Tibial nerve (tissue), 4 donors: Measurements from ENCODE around the gene ICAM5.

Experiments used
- CTCF ChIP-seq, 5 experiments: fragments of 200-600 bp in 3 of 5; fragments of 450-650 bp in 2 of 5; sonication (generic) in 3 of 5; IDR thresholded peaks; one replicate each; pipeline ENCODE4 v1.5.1; 2016 to 2019; ENCODE audit warnings: antibody characterized with exemption in 5 of 5, mild to moderate bottlenecking in 3 of 5, moderate library complexity in 2 of 5
- EP300 ChIP-seq, 2 donors: sonication (generic); formaldehyde crosslinking; IDR thresholded peaks; one replicate each; pipeline ENCODE4 v1.6.1; 2017; ENCODE audit warnings: antibody characterized with exemption in 2 of 2, mild to moderate bottlenecking in 1 of 2

- TF ChIP-seq EP300 (IDR thresholded peaks at IDR 0.05) (peak; percentile 20 to 95), CTCF (IDR thresholded peaks at IDR 0.05) (peak in 2 of 5 experiments; percentile 52 to 54)
These were observed 37.7 kb upstream of the ICAM5 start, which contains the start of gene MRPL4 for GRCh38 chr19:10251792-10252694.
